GM12864 (cell line): ENCODE results near the gene RFTN1.

Experiments used
- DNase-seq: peaks from one replicate; pipeline ENCODE4 v3.0.0-alpha.2; 2011; ENCODE audit warnings: low read depth
- H3K4me3 ChIP-seq: 2 replicates; pipeline ENCODE4 v1.5.1; 2011; ENCODE audit warnings: mild to moderate bottlenecking, low read depth, low read length, control low read depth
- TF ChIP-seq, protein P1 (sequence below): IDR thresholded peaks from 2 replicates; pipeline ENCODE4 v1.5.1; 2011; ENCODE audit warnings: low read depth, mild to moderate bottlenecking, moderate library complexity, low read length, control low read depth, inconsistent platforms; ENCODE audit errors: missing control alignments

RFTN1 gene

DNA sequence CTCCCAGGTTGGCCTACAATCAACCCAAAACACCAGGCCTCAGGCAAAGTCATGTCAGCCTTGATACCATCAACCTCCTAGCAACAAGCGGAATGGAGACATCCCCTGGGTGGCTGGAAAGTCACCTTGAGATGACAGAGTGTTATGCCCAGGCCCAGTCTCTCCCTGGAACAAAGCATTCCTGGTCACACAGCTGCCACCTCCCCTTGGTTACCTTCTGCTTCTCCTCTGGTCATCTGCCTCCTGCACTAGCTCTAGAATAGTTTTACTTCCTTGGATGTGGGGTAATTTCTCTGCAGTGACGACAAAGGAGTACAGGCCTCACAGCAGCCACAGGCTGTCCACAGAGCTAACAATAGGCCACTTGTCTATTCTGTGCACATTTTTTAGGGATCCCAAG lies 114.9 kb downstream of the RFTN1 start:
- DNase-seq: no peak
- H3K4me3 ChIP-seq: no peak overlapping the region
- TF ChIP-seq, protein P1, sequence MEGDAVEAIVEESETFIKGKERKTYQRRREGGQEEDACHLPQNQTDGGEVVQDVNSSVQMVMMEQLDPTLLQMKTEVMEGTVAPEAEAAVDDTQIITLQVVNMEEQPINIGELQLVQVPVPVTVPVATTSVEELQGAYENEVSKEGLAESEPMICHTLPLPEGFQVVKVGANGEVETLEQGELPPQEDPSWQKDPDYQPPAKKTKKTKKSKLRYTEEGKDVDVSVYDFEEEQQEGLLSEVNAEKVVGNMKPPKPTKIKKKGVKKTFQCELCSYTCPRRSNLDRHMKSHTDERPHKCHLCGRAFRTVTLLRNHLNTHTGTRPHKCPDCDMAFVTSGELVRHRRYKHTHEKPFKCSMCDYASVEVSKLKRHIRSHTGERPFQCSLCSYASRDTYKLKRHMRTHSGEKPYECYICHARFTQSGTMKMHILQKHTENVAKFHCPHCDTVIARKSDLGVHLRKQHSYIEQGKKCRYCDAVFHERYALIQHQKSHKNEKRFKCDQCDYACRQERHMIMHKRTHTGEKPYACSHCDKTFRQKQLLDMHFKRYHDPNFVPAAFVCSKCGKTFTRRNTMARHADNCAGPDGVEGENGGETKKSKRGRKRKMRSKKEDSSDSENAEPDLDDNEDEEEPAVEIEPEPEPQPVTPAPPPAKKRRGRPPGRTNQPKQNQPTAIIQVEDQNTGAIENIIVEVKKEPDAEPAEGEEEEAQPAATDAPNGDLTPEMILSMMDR: no peak

DNA sequence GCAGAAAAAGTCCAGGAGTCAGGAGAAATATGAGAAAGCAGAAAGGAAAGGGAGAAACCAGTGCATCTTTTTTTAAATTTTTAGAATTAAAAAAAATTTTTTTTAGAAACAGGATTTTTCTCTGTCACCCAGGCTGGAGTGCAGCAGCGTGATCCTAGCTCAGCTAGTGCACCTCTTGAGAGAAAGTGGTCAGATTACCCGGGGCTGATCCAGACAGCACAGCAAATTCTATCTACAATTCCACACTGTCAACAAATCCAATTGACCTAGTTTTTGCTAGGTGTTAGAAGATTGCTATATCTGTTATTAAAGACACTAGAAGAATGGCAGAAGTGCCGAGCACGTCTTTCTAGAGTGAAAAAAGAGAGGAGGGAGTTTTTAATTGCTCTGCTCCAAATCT lies 117.3 kb downstream of the RFTN1 start:
- no peak for DNase-seq
- no peak overlapping the region for H3K4me3 ChIP-seq
- TF ChIP-seq, protein P1: no peak

DNA sequence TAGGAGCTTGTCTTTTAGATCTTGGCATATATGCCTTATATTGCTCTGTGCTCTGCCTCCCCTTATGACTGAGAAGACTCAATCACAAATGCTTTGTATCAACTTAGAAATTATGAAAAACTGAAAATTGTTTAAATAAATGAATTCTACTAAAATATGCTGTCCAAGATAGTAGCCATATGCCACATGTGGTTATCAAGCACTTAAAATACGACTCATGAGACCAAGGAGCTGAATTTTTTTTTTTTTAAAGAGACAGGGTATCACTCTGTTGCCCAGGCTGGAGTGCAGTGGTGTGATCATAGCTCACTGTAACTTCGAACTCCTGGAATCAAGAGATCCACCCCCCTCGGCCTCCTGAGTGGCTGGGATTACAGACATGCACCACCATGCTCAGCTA lies 118.3 kb downstream of the RFTN1 start:
- TF ChIP-seq, protein P1: no peak
- DNase-seq: no peak
- H3K4me3 ChIP-seq: no peak overlapping the region

DNA sequence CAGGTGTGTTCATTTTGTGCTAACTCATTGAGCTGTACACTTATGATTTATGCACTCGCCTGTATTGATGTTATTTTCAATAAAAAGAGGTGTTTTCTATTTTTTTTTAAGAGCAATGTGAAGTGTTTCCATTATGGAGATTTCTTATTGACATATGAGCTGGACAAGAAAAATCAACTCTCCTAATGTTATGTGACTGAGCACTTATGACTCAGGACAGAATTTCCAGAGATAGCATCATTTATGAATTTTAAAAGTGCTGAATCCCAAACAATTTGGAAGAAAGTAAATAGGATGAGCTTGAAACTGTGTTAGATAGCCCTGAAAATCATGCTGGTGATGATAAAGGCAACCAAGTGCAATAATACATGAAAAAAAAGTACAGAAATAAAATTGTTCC lies 118.9 kb downstream of the RFTN1 start:
- TF ChIP-seq, protein P1: no peak
- no peak overlapping the region for H3K4me3 ChIP-seq
- no peak for DNase-seq

DNA sequence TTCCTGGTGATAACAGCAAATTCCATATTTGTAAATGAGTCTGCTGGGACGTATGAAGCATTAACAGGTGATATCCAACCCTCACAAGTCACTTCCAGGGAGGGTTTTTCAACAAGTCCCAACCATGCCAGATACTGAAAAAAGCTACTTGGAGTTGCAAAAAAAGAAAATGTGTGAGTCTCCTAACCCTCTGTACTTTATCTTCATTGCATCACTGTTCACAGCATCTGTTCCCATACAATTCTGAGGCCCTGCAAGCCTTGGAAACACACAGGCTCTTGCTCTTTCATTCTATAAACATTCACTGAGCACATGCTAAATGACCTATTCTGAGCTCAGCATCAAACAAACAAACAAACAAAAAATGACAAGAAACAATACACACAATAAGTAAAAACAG lies 120.8 kb downstream of the RFTN1 start:
- TF ChIP-seq, protein P1: no peak
- DNase-seq: no peak
- H3K4me3 ChIP-seq: no peak overlapping the region

DNA sequence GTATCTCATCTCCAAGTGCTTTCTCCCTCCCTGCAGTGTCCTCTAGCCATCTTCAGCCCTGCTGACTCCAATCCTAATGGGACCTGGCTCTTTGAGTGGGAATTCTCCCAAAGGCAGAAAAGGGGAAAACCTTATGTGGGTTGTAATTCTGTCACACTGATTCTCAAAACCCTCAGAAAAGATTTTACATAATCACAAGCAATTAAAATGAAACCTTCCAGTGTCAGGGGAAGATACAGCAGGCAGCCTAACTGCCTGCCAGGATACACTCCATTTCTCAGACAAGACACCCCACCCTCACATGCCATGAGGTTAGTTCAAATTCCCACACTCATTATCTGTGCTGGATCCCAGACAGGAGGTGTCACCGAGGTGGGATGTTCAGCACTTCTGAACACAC lies 121.4 kb downstream of the RFTN1 start:
- no peak overlapping the region for H3K4me3 ChIP-seq
- DNase-seq: no peak
- TF ChIP-seq, protein P1: no peak

DNA sequence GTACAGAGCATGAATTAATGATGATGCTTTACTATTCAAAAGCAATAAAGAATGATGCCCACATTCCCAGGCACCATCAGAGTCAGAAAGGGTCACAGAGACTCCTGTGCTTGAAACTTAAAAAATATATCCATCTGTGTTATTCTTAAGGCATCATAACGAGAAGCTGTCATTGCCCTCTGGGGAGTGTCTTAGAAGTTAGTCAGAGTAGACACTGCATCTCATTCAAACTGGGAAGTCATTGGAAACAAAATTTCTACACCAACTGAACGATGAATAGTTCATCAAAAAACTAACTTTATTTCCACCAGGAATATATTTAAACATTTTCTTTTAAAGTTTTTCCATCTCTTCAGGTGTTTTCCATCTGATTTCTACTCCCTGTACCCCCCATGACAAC lies 122.9 kb downstream of the RFTN1 start:
- DNase-seq: no peak
- TF ChIP-seq, protein P1: no peak
- H3K4me3 ChIP-seq: no peak overlapping the region
